ENCODE measurements around the gene TAS2R3.

DNA sequence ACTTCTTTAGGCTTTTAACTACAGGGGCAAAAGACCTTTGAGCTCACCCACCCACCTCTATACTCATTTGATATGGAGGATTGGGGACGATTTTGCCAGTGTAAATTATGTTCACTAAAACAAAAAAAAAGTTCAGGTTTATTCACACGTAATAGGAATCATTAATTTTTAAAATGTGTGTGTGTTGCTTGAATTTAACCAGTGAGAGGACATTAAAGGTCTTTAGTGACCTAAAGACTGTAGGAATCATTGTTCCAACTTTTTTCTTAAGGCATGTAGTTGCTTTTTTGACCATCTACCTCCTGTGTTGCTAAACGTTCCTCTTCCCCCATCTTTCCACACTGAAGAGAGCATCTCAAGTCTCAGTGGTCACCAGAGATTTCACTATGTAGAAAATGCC lies 24.6 kb upstream of the TAS2R3 start:
- TF ChIP-seq, protein P1, sequence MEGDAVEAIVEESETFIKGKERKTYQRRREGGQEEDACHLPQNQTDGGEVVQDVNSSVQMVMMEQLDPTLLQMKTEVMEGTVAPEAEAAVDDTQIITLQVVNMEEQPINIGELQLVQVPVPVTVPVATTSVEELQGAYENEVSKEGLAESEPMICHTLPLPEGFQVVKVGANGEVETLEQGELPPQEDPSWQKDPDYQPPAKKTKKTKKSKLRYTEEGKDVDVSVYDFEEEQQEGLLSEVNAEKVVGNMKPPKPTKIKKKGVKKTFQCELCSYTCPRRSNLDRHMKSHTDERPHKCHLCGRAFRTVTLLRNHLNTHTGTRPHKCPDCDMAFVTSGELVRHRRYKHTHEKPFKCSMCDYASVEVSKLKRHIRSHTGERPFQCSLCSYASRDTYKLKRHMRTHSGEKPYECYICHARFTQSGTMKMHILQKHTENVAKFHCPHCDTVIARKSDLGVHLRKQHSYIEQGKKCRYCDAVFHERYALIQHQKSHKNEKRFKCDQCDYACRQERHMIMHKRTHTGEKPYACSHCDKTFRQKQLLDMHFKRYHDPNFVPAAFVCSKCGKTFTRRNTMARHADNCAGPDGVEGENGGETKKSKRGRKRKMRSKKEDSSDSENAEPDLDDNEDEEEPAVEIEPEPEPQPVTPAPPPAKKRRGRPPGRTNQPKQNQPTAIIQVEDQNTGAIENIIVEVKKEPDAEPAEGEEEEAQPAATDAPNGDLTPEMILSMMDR (conservative IDR thresholded peaks at IDR 0.05; ENCODE audit: low read depth, low read length), result no peak
- TF ChIP-seq EZH2 (IDR thresholded peaks at IDR 0.05; ENCODE audit: low read length, unreplicated experiment), result no peak
- TF ChIP-seq EZH2phosphoT487 (IDR thresholded peaks at IDR 0.05; ENCODE audit: borderline replicate concordance, low read length), result no peak

Data from PC-3 (cell line).